HCT116 (cell line): Measurements from ENCODE around the gene ANO2. TPM values are rescaled to one million over a fixed set of nuclear protein-coding genes. Genes with fewer than 3 reads are reported as not detected.
"Not testable (repeated sequence)": the region's sequence is repeated elsewhere in the genome, so short reads cannot be mapped to it uniquely, and the experiment has no call there.

Experiments
- ATAC-seq: fragments of 200-7000 bp; cut with Tn5 transposase; 2 replicates; pipeline ENCODE4 v1.9.1; 2020; ENCODE audit warnings: mild to moderate bottlenecking, moderate library complexity
- BruUV-seq: library from RNA; stranded (reverse); fragments of 400-500 nt; replicated peaks from 2 replicates; lab custom pipeline; 2021; lab: Mats Ljungman, UMichigan
- CTCF ChIA-PET: fragments of 300-600 bp; sonication (Branson Sonifier 250); formaldehyde crosslinking; loops from one replicate; lab custom pipeline; 2021; ENCODE audit warnings: antibody characterized with exemption; lab: Charles Lee
- POLR2A ChIA-PET: fragments of 300-600, 350-600 bp; sonication (Branson Sonifier 250); formaldehyde crosslinking; loops from one replicate; lab custom pipeline; 2021; ENCODE audit warnings: antibody characterized with exemption; lab: Charles Lee
- RAD21 ChIA-PET, 2 experiments: fragments of 300-600 bp; sonication (Branson Sonifier 250); formaldehyde crosslinking; loops; one replicate each; lab custom pipeline; 2023; ENCODE audit warnings: low total read pairs in 2 of 2; ENCODE audit not compliant: uncharacterized antibody in 2 of 2, unreplicated experiment in 2 of 2, low non-redundant PET in 1 of 2; lab: Charles Lee
- DNase-seq: peaks from one replicate; pipeline ENCODE4 v3.0.0-alpha.2; 2010; ENCODE audit warnings: low read depth, low spot score
- H2AFZ ChIP-seq: fragments of 200-600 bp; shearing (Covaris generic), sonication (generic); 2 replicates; pipeline ENCODE4 v1.6.1; 2017; ENCODE audit warnings: low read depth, mixed run types, mixed read lengths, antibody characterized with exemption, low read length; ENCODE audit not compliant: poor library complexity, severe bottlenecking
- H3K27ac ChIP-seq: 2 replicates; pipeline ENCODE4 v1.5.1; 2012; ENCODE audit warnings: low read depth, low read length
- H3K27me3 ChIP-seq: fragments of 200-600 bp; sonication (generic); 2 replicates; pipeline ENCODE4 v1.6.1; 2016; ENCODE audit warnings: mixed run types, low read length, mixed read lengths; ENCODE audit not compliant: insufficient read depth
- H3K36me3 ChIP-seq, 2 experiments: fragments of 200-500 bp in 1 of 2; fragments of 200-600 bp in 1 of 2; sonication (Bioruptor generic) in 1 of 2; sonication (generic) in 1 of 2; 2 replicates each; pipeline versions ENCODE4 v1.5.1 to v1.6.1; 2014 to 2016; ENCODE audit warnings: low read length in 2 of 2, inconsistent platforms in 1 of 2, mixed read lengths in 1 of 2, mixed run types in 1 of 2; ENCODE audit not compliant: insufficient read depth in 2 of 2, control insufficient read depth in 1 of 2
- H3K4me1 ChIP-seq, 2 experiments: fragments of 200-600 bp in 1 of 2; sonication (generic) in 1 of 2; 2 replicates each; pipeline versions ENCODE4 v1.5.1 to v1.6.1; 2012 to 2017; ENCODE audit warnings: low read length in 2 of 2, inconsistent platforms in 1 of 2, mild to moderate bottlenecking in 1 of 2, mixed read lengths in 1 of 2, mixed run types in 1 of 2, moderate library complexity in 1 of 2; ENCODE audit not compliant: insufficient read depth in 2 of 2, control insufficient read depth in 1 of 2
- H3K4me2 ChIP-seq: fragments of 200-600 bp; sonication (generic); 2 replicates; pipeline ENCODE4 v1.6.1; 2017; ENCODE audit warnings: mixed run types, low read length, mixed read lengths
- H3K4me3 ChIP-seq, 2 experiments: fragments of 200-600 bp in 1 of 2; sonication (generic) in 1 of 2; replicated peaks in 1 of 2; 2 replicates each; pipeline ENCODE4 v1.5.1; 2011 to 2016; ENCODE audit warnings: low read length in 2 of 2, control low read depth in 1 of 2, low read depth in 1 of 2, mild to moderate bottlenecking in 1 of 2, mixed read lengths in 1 of 2, mixed run types in 1 of 2
- H3K79me2 ChIP-seq: fragments of 200-600 bp; sonication (generic); 2 replicates; pipeline ENCODE4 v1.6.1; 2017; ENCODE audit warnings: mild to moderate bottlenecking, mixed run types, low read length, moderate library complexity, mixed read lengths; ENCODE audit not compliant: insufficient read depth
- H3K9ac ChIP-seq: fragments of 200-600 bp; sonication (generic); 2 replicates; pipeline ENCODE4 v1.6.1; 2016; ENCODE audit warnings: low read length, mixed read lengths
- H3K9me2 ChIP-seq: fragments of 200-600 bp; sonication (generic), shearing (Covaris generic); 2 replicates; pipeline ENCODE4 v1.6.1; 2017; ENCODE audit warnings: mixed run types, mild to moderate bottlenecking, moderate library complexity; ENCODE audit not compliant: insufficient read depth
- H3K9me3 ChIP-seq, 2 experiments: fragments of 200-500 bp in 1 of 2; fragments of 200-600 bp in 1 of 2; sonication (Bioruptor generic) in 1 of 2; sonication (generic) in 1 of 2; 2 replicates each; pipeline ENCODE4 v1.6.1; 2014 to 2017; ENCODE audit warnings: low read length in 2 of 2, mixed read lengths in 2 of 2, inconsistent platforms in 1 of 2, low read depth in 1 of 2, mild to moderate bottlenecking in 1 of 2, mixed run types in 1 of 2, moderate library complexity in 1 of 2; ENCODE audit not compliant: control insufficient read depth in 1 of 2, insufficient read depth in 1 of 2
- H4K20me1 ChIP-seq: fragments of 200-600 bp; sonication (generic), shearing (Covaris generic); 2 replicates; pipeline ENCODE4 v1.6.1; 2017; ENCODE audit warnings: mixed run types, mild to moderate bottlenecking, moderate library complexity; ENCODE audit not compliant: insufficient read depth
- ATF3 ChIP-seq: IDR thresholded peaks from 2 replicates; pipeline ENCODE4 v1.6.1; 2012
- CBX3 ChIP-seq: IDR thresholded peaks from 2 replicates; pipeline ENCODE4 v1.6.1; 2012; ENCODE audit warnings: low read depth
- CEBPB ChIP-seq: IDR thresholded peaks from 2 replicates; pipeline ENCODE4 v1.6.1; 2012; ENCODE audit warnings: low read depth
- CTCF ChIP-seq, 3 experiments: fragments of 200-600 bp in 1 of 3; sonication (generic) in 1 of 3; IDR thresholded peaks in 2 of 3; conservative IDR thresholded peaks in 1 of 3; 2 replicates each; pipeline ENCODE4 v1.5.1; 2012 to 2017; ENCODE audit warnings: low read depth in 2 of 3, low read length in 2 of 3, antibody characterized with exemption in 1 of 3, borderline replicate concordance in 1 of 3, control low read depth in 1 of 3, mild to moderate bottlenecking in 1 of 3, mixed read lengths in 1 of 3, mixed run types in 1 of 3, moderate library complexity in 1 of 3; ENCODE audit not compliant: insufficient read depth in 1 of 3
- EGR1 ChIP-seq: IDR thresholded peaks from 2 replicates; pipeline ENCODE4 v1.6.1; 2012; ENCODE audit warnings: low read depth
- POLR2AphosphoS5 ChIP-seq: IDR thresholded peaks from 2 replicates; pipeline ENCODE4 v1.6.1; 2011; ENCODE audit warnings: mild to moderate bottlenecking, low read depth, low read length, moderate library complexity
- RAD21 ChIP-seq: IDR thresholded peaks from 2 replicates; pipeline ENCODE4 v1.6.1; 2012; ENCODE audit warnings: low read depth, mild to moderate bottlenecking
- REST ChIP-seq: IDR thresholded peaks from 2 replicates; pipeline ENCODE4 v1.6.1; 2012; ENCODE audit warnings: low read depth
- TCF7L2 ChIP-seq: IDR thresholded peaks from 2 replicates; pipeline ENCODE4 v1.7.0; 2011; ENCODE audit warnings: borderline replicate concordance, inconsistent platforms; ENCODE audit not compliant: insufficient read depth, insufficient read length; ENCODE audit errors: extremely low read depth
- YY1 ChIP-seq: IDR thresholded peaks from 2 replicates; pipeline ENCODE4 v1.6.1; 2011; ENCODE audit warnings: low read length, low read depth, moderate library complexity, mild to moderate bottlenecking; ENCODE audit not compliant: insufficient replicate concordance; ENCODE audit errors: extremely low read depth
- intact Hi-C: fragments of 100-400 bp; cut with micrococcal nuclease; formaldehyde crosslinking; loops from 2 replicates; pipeline ENCODE4 v1.10.0; 2022
- total RNA-seq: library from RNA; stranded (reverse); gene quantifications from one replicate; pipeline ENCODE4 v1.2.1, GENCODE V29; 2021; ENCODE audit not compliant: unreplicated experiment

ANO2 gene
- total RNA-seq, 1 experiment from 2014 or later, result not detected

GRCh38 chr12:5827591-5827990 lies 117.5 kb downstream of the ANO2 start:
- H3K27ac ChIP-seq, result no peak overlapping the region
- no TSS peak for BruUV-seq
- no peaks in the 10 kb centered on the region for H3K79me2 ChIP-seq
- no peak for TF ChIP-seq REST
- TF ChIP-seq CTCF (IDR thresholded peaks at IDR 0.05 in 2 of 3, conservative IDR thresholded peaks at IDR 0.05 in 1 of 3; ENCODE audit: borderline replicate concordance in 1 of 3, insufficient read depth in 1 of 3, low read depth in 2 of 3, low read length in 2 of 3), result no peak
- no peak for TF ChIP-seq CBX3
- no peak for TF ChIP-seq YY1
- TF ChIP-seq POLR2AphosphoS5, result no peak
- TF ChIP-seq TCF7L2, result no peak
- TF ChIP-seq EGR1, result no peak
- TF ChIP-seq ATF3, result no peak
- no peak for TF ChIP-seq RAD21
- no peak for TF ChIP-seq CEBPB
- H3K36me3 ChIP-seq, result no peaks in the 10 kb centered on the region
- POLR2A ChIA-PET, result no interaction called here
- H3K9me2 ChIP-seq, result 0 out of 2 replicates have a peak, but pooled peaks cover 2% of the 10 kb centered on the region
- no peak overlapping the region for H3K9ac ChIP-seq
- H3K9me3 ChIP-seq, result no peaks in the 10 kb centered on the region
- no peak for DNase-seq
- no peaks in the 10 kb centered on the region for H3K4me1 ChIP-seq
- no peak for ATAC-seq
- no peak overlapping the region for H2AFZ ChIP-seq
- H3K27me3 ChIP-seq, result peaks cover 19% of the 10 kb centered on the region
- H4K20me1 ChIP-seq, result no peaks in the 10 kb centered on the region
- no peak overlapping the region for H3K4me3 ChIP-seq
- no peak overlapping the region for H3K4me2 ChIP-seq
- CTCF ChIA-PET, result no interaction called here
- RAD21 ChIA-PET, result no interaction called here
- intact Hi-C loops, result no loop called here

- H3K27ac ChIP-seq, H3K79me2 ChIP-seq, H3K36me3 ChIP-seq, H3K4me3 ChIP-seq, DNase-seq, H2AFZ ChIP-seq, RAD21 ChIA-PET, BruUV-seq, POLR2A ChIA-PET, H4K20me1 ChIP-seq, H3K9me3 ChIP-seq, H3K4me2 ChIP-seq, H3K4me1 ChIP-seq, intact Hi-C loops, ATAC-seq, CTCF ChIA-PET, H3K27me3 ChIP-seq, H3K9ac ChIP-seq, H3K9me2 ChIP-seq: not testable (repeated sequence)
These were observed 119.3 kb downstream of the ANO2 start for GRCh38 chr12:5825761-5826160.
